Mucosa of stomach (tissue), 1 donor: ENCODE results near the gene JSRP1.

Source experiments
- H3K27me3 ChIP-seq: one replicate; pipeline ENCODE4 v1.7.0; 2013; ENCODE audit warnings: mild to moderate bottlenecking, low read length; ENCODE audit not compliant: control insufficient read depth, insufficient read depth
- H3K36me3 ChIP-seq: one replicate; pipeline ENCODE4 v1.7.0; 2013; ENCODE audit warnings: low read length; ENCODE audit not compliant: control insufficient read depth, insufficient read depth
- H3K4me1 ChIP-seq: one replicate; pipeline ENCODE4 v1.7.0; 2013; ENCODE audit warnings: mild to moderate bottlenecking, low read length; ENCODE audit not compliant: control insufficient read depth, insufficient read depth
- H3K4me3 ChIP-seq: one replicate; pipeline ENCODE4 v1.7.0; 2013; ENCODE audit warnings: low read length
- H3K9ac ChIP-seq: one replicate; pipeline ENCODE4 v1.7.0; 2013; ENCODE audit warnings: mild to moderate bottlenecking, low read length, moderate library complexity
- H3K9me3 ChIP-seq: one replicate; pipeline ENCODE4 v1.7.0; 2013; ENCODE audit warnings: mild to moderate bottlenecking, low read length, moderate library complexity; ENCODE audit not compliant: control insufficient read depth
- donor health status: Pancreatic carcinoma.

The JSRP1 gene, protein sequence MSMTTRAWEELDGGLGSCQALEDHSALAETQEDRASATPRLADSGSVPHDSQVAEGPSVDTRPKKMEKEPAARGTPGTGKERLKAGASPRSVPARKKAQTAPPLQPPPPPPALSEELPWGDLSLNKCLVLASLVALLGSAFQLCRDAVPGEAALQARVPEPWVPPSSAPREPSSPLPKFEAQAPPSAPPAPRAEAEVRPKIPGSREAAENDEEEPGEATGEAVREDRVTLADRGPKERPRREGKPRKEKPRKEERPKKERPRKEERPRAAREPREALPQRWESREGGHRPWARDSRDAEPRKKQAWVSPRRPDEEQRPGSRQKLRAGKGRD

DNA sequence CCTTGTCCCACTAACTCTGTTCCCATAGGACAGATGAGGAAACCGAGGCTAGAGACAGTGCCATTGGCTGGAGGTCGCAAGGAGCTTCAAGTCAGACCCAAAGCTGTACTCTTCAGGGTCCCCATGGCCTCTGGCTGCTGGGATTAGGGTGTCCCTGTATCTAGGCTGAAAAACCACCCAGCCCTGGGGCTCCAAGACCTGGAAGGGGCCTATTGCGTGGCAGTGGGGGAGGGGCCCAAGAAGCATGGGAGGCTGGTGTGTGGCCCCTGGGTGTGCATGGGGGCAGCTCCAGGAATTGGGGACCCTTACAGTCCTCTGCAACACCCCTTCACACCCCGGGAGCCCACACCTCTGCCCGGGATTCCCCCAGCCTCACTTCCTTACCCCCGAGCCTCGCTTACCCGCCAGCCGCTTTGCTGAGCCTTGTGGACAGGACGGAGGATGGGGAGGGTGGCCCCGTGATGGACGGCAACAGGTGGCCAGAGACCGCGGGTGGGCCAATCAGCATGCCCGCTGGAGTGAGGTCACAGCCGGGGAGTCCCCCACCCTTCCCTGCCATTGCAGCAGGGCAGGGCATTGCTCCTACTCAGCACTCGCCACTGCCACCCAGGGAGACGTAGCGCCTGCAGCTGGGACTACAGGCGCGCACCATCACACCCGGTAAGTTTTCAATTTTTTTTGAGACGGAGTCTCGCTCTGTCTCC, at the start of gene JSRP1:
Gene JSRP1 (minus strand): TSS at position 436 of the 704 bp plus-strand sequence. CDS start 1,103 bp downstream, outside the sequence.
- Histone ChIP-seq H3K4me1 (peaks cover 30% of the 10 kb centered on the region), H3K36me3 (no peaks in the 10 kb centered on the region), H3K4me3 (no peak within 1 kb of the TSS), H3K27me3 (peaks cover 33% of the 10 kb centered on the region), H3K9me3 (no peaks in the 10 kb centered on the region), H3K9ac (no peak within 1 kb of the TSS)

DNA sequence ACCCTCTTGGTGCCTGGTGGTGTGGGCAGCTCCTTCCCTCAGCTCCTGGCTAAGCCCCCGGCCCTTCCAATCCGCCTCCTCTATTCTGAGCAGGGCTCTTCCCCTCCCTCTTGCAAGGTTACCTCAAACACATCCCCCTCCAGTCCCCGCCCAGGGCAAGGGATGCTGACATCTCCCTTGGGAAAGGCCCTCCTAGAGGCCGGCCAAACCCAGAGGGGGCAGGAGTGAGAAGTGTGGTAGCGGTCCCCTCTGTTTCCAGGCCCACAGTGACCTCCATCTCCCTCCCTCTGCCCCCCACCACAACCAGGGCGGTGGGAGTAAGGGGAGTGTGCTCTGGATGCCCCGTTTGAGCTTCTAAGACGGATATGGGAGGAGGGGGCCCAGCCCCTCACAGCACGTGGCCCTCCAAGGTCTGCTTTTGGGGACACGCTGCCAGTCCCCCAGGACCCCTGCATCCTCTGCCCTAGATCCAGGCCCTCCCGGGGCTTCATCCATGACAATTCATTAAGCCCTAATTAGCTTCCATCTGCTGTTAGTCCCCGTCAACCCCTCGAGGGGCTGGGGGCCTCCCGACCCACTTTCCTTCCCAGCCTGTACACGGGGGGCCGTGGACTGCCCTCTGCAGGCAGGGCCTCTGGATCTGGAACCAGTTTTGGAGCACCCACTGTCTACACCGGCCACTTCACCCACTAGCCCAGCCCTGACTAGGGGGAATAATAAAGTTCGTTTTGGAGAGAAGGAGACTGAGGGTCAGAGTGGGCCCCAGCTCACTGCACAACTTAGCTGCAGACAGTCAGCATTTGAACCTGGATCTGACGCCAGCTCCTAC, 49.4 kb upstream of the JSRP1 start:
- Histone ChIP-seq H3K27me3 (peaks cover 69% of the 10 kb centered on the region), H3K36me3 (no peaks in the 10 kb centered on the region), H3K4me3 (no peak overlapping the region), H3K9me3 (no peaks in the 10 kb centered on the region), H3K4me1 (peaks cover 7% of the 10 kb centered on the region), H3K9ac (no peak overlapping the region)

DNA sequence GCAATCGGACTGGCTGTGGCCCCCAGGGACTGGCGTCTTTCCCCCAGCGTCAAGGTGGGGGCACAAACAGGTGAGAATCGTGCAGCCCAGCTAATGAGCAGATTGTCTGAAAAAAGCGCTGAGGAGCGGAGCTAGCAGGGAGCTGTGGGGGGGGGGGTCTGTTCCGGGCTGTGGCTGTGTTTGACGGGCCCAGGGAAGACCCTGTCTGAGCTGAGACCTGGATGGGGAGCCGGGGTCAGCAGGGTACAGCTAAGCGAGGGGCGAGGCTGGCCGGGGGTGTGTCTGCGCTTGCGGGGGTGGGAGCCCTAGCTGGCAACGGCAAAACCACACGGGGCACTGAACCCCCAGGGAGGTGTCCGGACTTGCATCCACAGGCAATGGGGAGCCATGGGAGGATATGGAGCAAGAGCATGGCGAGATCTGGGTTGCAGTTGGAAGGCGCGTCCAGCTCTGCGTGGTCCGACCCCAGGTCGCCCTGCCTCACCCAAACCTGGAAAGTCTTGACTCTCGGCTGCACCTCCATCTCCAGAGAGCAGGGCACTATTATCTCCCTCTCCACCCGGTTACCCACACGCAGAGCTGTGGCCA, 47.1 kb upstream of the JSRP1 start:
- Histone ChIP-seq H3K4me1 (peaks cover 7% of the 10 kb centered on the region), H3K4me3 (no peak overlapping the region), H3K27me3 (peaks cover 58% of the 10 kb centered on the region), H3K9me3 (no peaks in the 10 kb centered on the region), H3K36me3 (no peaks in the 10 kb centered on the region), H3K9ac (no peak overlapping the region)

DNA sequence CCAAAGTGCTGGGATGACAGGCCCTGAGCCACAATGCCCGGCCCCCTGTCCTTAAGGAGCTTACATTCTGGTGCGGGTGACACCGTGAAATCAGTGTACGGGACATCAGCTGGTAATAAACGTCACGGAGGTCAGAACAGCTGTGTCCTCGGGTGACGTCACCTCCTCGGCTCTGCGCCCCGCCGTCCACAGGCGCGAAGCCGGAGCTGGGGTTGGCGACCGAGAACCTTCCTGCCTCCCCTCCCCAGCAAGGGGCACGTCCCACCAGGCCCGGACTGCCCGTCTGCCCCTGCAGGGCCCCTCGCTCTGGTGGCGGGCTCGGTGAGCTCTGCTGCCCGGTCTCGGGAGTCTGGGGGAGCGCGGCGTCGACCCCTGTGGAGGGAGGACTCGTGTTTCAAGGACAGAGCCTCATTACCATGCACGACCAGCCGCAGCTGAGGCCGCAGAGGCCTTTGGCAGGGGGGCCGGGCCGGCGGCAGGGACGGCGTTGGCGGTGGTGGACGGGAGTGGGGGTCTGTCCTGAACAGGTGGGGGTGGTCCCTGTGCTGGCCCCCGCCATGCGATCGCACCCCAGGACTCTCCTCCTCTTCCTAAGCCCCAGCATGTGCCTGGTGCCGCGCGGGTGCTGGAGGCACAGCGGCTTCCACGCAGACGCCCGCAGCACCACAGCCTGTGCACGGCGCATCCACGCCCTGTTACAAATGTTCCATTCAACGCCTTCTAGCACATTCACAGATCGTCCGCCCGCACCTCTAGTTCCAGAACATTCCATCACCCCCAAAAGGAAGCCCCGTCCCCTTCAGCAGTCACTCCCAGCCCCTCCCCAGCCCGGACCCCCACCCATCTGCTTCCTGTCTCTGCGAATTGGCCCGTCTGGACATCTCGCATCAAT, 46.3 kb upstream of the JSRP1 start:
- no peaks in the 10 kb centered on the region for H3K9me3 ChIP-seq
- H3K36me3 ChIP-seq = no peaks in the 10 kb centered on the region
- H3K27me3 ChIP-seq = peaks cover 53% of the 10 kb centered on the region
- no peak overlapping the region for H3K4me3 ChIP-seq
- H3K9ac ChIP-seq = no peak overlapping the region
- peaks cover 7% of the 10 kb centered on the region for H3K4me1 ChIP-seq

DNA sequence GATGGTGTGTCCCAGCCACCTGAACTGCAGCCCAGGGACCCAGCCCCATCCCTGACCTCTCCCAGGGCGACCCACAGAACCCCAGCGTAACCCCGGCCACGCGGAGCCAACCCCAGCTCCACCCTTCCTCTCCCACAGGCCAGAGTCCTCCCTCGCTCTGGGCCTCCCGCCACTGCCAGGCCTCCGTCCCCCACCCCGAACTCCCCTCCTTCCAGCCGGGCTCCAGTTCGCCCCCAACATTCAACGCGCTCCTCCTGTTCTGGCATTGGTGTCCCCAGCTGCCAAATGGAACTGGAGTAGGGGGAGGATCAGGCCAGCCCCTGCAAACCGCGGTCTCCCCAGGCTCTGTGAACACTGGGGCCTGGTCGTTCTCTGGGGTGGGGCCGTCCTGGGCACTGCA, 44.3 kb upstream of the JSRP1 start:
- no peaks in the 10 kb centered on the region for H3K36me3 ChIP-seq
- H3K9ac ChIP-seq = no peak overlapping the region
- H3K27me3 ChIP-seq = peaks cover 42% of the 10 kb centered on the region
- H3K4me3 ChIP-seq = no peak overlapping the region
- H3K4me1 ChIP-seq = peaks cover 7% of the 10 kb centered on the region
- H3K9me3 ChIP-seq = no peaks in the 10 kb centered on the region

DNA sequence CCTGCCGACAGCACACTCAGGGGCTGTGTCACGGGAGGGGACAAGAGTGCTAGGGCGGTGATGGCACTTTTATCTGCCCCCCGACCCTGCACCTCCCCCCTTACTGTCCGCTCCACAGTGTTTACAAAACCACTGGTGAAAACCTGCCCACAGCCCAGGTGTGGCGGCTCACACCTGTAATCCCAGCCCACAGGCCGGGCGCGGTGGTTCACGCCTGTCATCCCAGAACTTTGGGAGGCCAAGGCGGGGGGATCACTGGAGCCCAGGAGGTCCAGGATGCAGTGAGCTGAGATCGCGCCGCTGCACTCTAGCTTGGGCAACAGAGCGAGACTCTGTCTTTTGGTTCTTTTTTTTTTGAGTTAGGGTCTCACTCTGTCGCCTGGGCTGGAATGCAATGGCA, 39.9 kb upstream of the JSRP1 start:
- Histone ChIP-seq H3K9me3 (no peaks in the 10 kb centered on the region), H3K27me3 (peaks cover 49% of the 10 kb centered on the region), H3K9ac (no peak overlapping the region), H3K4me1 (peaks cover 2% of the 10 kb centered on the region), H3K36me3 (no peaks in the 10 kb centered on the region), H3K4me3 (no peak overlapping the region)

DNA sequence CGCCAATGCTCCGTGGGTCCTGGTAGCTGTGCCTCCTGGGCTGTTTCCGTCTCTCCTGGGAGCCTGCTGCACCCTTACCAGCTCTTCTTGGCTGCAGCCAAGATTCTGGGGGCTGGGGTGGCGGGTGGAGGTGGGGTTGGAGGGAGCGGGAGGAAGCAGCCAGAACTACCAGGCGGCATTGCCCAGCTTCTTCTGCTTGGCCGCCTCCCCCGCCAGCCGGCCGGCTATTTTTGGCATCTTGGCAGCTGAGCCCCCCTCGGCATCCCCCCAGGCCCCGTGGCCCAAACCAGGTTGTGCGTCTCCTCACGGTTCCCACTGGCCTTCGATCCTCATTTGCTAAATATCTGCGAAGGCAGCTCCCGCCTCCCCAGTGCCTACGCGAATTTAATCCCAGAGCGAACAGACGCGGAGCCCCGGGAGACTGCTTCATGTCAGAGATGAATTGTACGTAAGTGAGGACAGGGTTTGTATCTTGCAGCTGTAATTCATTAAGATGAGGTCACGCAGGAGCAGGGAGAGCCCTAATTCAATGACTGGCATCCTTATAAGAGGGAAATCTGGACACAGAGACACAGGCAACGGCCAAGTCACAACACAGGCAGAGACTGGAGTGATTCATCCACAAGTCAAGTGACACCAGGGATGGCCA, 38.6 kb upstream of the JSRP1 start:
- Histone ChIP-seq H3K9ac (no peak overlapping the region), H3K9me3 (no peaks in the 10 kb centered on the region), H3K4me1 (peaks cover 10% of the 10 kb centered on the region), H3K4me3 (no peak overlapping the region), H3K27me3 (peaks cover 53% of the 10 kb centered on the region), H3K36me3 (no peaks in the 10 kb centered on the region)

DNA sequence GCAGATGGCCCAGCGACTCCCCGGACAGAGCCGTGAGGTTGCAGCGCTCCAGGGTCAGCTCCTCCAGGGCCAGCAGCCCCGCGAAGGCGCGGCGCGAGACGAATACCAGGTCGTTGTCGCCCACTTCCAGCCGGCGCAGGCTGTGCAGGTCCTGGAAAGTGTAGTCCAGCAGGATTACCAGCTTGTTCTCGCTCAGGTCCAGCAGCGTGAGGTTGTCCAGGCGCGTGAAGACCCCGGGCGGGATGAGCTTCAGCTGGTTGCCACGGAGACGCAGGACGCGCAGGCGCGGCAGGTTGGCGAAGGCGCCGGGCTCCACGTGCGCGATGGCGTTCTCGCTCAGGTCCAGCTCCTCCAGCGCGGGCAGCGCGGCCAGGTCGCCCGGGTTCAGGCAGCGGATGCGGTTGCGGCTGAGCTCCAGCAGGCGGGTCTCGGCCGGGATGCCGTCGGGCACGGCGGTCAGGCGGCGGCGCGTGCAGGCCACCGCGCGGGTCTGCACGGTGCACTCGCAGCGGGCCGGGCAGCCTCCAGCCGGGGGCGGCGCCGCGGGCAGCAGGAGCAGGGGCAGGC, 35.1 kb upstream of the JSRP1 start:
- Histone ChIP-seq H3K4me1 (peaks cover 10% of the 10 kb centered on the region), H3K9ac (no peak overlapping the region)

DNA sequence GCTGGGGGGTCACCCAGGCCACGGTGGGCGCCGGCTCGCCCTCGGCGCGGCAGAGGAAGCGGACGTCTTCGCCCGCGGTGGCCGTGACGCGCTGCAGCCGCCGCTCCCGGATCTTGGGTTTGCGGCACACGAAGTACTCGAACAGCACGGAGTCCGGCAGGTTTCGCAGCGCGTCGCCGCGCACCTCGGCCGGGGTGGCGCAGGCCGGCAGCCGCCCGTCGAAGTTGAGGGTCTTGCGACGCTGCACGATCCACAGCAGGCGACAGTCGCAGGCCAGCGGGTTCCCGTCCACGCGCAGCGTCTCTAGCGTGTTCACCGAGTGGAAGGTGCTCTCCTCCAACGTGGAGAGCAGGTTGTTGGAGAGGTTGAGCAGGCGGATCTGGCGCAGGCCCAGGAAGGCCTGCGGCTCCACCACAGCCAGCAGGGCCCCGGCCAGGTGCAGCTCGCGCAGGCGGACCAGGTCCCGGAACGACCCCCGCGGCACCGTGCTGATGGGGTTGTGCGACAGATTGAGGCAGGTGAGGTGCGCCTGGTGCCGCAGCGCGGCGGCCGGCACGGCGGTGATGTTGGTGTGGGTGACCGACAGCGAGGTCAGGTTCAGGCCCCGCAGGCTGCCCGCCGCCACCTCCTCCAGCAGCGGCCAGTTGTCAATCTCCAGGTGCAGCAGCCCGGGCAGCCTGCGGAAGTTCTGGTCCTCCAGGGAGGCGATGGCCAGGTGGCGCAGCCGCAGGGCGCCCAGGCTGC, 34.4 kb upstream of the JSRP1 start:
- H3K36me3 ChIP-seq = no peaks in the 10 kb centered on the region
- H3K9ac ChIP-seq = no peak overlapping the region
- peaks cover 82% of the 10 kb centered on the region for H3K27me3 ChIP-seq
- H3K9me3 ChIP-seq = no peaks in the 10 kb centered on the region
- H3K4me1 ChIP-seq = peaks cover 10% of the 10 kb centered on the region
- no peak overlapping the region for H3K4me3 ChIP-seq

More for the DNA sequence above, 35.1 kb upstream of the JSRP1 start:
- Histone ChIP-seq H3K27me3 (peaks cover 84% of the 10 kb centered on the region), H3K4me3 (no peak overlapping the region), H3K9me3 (no peaks in the 10 kb centered on the region), H3K36me3 (no peaks in the 10 kb centered on the region)

DNA sequence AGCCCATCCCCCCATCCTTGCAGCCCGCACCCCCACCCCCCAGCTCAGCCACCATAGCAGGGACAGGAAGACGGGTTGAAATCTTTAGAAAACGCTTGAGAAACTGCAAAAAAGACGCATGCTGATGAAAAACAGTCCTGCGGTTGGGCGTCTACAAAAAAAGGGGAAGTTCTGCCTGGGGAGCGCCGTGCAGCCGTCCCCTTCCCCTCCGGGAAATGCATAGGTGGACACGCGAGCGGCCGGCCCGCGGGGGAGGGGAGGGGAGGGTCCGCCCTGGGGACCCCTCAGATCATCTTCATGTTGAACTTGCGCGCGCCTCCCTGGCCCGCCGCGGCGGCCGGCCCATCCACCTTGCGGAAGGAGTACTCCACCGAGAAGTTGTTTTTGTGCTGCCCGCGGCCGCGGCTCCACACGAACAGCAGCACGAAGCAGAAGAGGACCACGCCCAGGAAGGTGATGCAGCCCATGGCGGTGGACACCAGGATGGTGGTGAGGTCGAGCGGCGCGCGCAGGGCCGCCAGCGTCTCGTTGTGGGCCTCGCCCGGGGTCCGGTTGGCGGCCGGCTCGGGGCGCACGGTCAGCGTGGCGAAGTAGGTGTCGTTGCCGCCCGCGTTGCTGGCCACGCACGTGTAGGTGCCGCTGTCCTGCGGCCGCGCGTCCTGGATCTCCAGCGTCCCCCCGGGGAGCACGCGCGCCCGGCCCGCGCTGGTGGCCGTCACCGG, 33.7 kb upstream of the JSRP1 start:
- Histone ChIP-seq H3K27me3 (peaks cover 79% of the 10 kb centered on the region), H3K9me3 (no peaks in the 10 kb centered on the region), H3K4me1 (peaks cover 10% of the 10 kb centered on the region), H3K36me3 (no peaks in the 10 kb centered on the region), H3K9ac (no peak overlapping the region), H3K4me3 (no peak overlapping the region)
